Osteoblast (primary cell): ENCODE measurements around the gene TOP1. TPM values are rescaled to one million over a fixed set of nuclear protein-coding genes. Genes with fewer than 3 reads are reported as not detected.

Experiments used
- DNase-seq: peaks from one replicate; pipeline ENCODE4 v3.0.0; 2011; ENCODE audit warnings: low spot score, mixed read lengths; ENCODE audit not compliant: insufficient read length; ENCODE audit errors: missing footprints
- H2AFZ ChIP-seq: 2 replicates; pipeline ENCODE4 v1.6.0; 2011; ENCODE audit warnings: mild to moderate bottlenecking, low read length
- H3K27ac ChIP-seq: 2 replicates; pipeline ENCODE4 v1.5.1; 2011; ENCODE audit warnings: mild to moderate bottlenecking, low read depth, low read length, moderate library complexity
- H3K27me3 ChIP-seq: 2 replicates; pipeline ENCODE4 v1.6.0; 2012; ENCODE audit warnings: mild to moderate bottlenecking, control low read depth, inconsistent platforms, low read length, moderate library complexity; ENCODE audit not compliant: insufficient read depth
- H3K36me3 ChIP-seq: 2 replicates; pipeline ENCODE4 v1.5.1; 2011; ENCODE audit warnings: mild to moderate bottlenecking, low read length, control low read depth, moderate library complexity; ENCODE audit not compliant: insufficient read depth
- H3K4me1 ChIP-seq: 2 replicates; pipeline ENCODE4 v1.5.1; 2011; ENCODE audit warnings: mild to moderate bottlenecking, low read length, control low read depth, moderate library complexity; ENCODE audit not compliant: insufficient read depth
- H3K4me2 ChIP-seq: 2 replicates; pipeline ENCODE4 v1.6.0; 2011; ENCODE audit warnings: mild to moderate bottlenecking, low read length; ENCODE audit not compliant: insufficient read depth
- H3K4me3 ChIP-seq: fragments of 200-600 bp; sonication (generic); 3 replicates; pipeline ENCODE4 v1.5.1; 2012; ENCODE audit warnings: mild to moderate bottlenecking, low read length, inconsistent platforms; ENCODE audit not compliant: insufficient read depth
- H3K79me2 ChIP-seq: 2 replicates; pipeline ENCODE4 v1.6.0; 2012; ENCODE audit warnings: mild to moderate bottlenecking, low read length, control low read depth, inconsistent platforms; ENCODE audit not compliant: insufficient read depth
- H3K9me3 ChIP-seq: 2 replicates; pipeline ENCODE4 v1.5.1; 2011; ENCODE audit warnings: low read depth, low read length, control low read depth
- H4K20me1 ChIP-seq: 2 replicates; pipeline ENCODE4 v1.6.0; 2012; ENCODE audit warnings: mild to moderate bottlenecking, low read length, control low read depth; ENCODE audit not compliant: insufficient read depth
- total RNA-seq: library from RNA; depleted of rRNA; stranded (reverse); fragments of >200 nt; gene quantifications from 2 replicates; pipeline ENCODE4 v1.2.3, GENCODE V29; 2012
- TF ChIP-seq, protein P1 (sequence below): IDR thresholded peaks from 2 replicates; pipeline ENCODE4 v1.5.1; 2011; ENCODE audit warnings: mild to moderate bottlenecking, low read depth, low read length, moderate library complexity; ENCODE audit errors: extremely low read depth

Gene TOP1
- total RNA-seq, 1 donor: 10.5 TPM

DNA sequence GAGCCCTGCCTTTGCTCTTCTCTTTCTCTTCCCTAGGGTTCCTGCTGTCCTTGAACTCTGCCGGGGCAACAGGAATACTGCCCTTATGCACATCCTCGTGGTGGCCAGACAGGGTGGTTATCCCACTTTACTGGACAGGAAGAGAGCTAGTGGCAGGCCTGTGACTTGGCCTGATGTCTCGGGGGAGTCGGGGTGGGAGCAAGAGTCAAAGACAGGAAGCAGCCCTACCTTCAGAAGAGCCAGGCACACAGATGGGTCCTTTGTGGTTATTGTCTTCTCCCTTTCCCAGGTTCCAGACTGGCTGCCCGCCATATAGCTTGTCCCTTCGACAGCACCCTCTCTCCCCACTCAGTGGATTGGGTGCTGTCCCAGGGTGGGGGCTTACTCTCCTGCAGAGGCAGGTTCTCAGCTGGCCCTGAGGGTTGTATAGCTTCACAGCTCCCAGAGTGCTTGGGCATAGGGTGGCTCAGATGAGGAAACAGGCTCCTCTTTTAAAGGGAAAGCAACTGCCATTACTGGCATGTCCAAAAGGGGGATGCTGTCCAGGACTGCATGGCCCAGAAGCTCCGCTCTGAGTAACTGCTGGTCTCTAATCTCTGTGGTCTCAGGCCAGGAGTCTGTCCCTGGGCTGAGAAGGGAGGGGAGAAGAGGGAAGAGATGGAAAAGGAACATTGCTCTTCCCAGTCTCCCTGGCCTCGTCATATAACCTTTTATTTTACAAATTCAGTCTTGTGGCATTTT, 126.0 kb downstream of the TOP1 start:
- H3K79me2 ChIP-seq: peaks cover 100% of the 10 kb centered on the region
- no peak overlapping the region for H3K4me2 ChIP-seq
- no peaks in the 10 kb centered on the region for H3K9me3 ChIP-seq
- H3K27me3 ChIP-seq: no peaks in the 10 kb centered on the region
- no peaks in the 10 kb centered on the region for H3K36me3 ChIP-seq
- peak; percentile 70 for DNase-seq
- no peak overlapping the region for H3K4me3 ChIP-seq
- H3K27ac ChIP-seq: no peak overlapping the region
- no peak overlapping the region for H2AFZ ChIP-seq
- H4K20me1 ChIP-seq: peaks cover 95% of the 10 kb centered on the region
- TF ChIP-seq, protein P1, sequence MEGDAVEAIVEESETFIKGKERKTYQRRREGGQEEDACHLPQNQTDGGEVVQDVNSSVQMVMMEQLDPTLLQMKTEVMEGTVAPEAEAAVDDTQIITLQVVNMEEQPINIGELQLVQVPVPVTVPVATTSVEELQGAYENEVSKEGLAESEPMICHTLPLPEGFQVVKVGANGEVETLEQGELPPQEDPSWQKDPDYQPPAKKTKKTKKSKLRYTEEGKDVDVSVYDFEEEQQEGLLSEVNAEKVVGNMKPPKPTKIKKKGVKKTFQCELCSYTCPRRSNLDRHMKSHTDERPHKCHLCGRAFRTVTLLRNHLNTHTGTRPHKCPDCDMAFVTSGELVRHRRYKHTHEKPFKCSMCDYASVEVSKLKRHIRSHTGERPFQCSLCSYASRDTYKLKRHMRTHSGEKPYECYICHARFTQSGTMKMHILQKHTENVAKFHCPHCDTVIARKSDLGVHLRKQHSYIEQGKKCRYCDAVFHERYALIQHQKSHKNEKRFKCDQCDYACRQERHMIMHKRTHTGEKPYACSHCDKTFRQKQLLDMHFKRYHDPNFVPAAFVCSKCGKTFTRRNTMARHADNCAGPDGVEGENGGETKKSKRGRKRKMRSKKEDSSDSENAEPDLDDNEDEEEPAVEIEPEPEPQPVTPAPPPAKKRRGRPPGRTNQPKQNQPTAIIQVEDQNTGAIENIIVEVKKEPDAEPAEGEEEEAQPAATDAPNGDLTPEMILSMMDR: no peak
- no peaks in the 10 kb centered on the region for H3K4me1 ChIP-seq

DNA sequence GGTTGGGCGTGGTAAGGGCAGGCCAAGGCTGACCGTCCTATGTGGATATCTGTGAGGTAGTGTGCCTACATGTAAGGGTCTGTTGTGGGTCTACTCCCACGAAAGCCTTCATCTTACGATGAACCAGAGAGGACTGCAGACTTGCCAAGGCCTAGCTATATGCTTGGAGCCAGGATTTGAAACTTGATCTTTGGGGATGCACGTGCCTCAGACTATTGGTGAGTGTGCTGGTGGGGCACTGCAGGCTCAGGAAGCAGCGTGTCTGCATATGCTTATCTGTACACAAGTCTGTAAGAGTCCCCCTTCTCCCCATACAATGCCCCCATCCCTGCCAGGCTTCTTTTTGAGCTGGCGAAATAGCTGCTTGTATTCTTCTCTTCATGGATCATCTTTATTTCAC, 126.6 kb downstream of the TOP1 start:
- Histone ChIP-seq H3K4me3 (no peak overlapping the region), H3K4me2 (no peak overlapping the region), H3K4me1 (no peaks in the 10 kb centered on the region), H3K36me3 (peaks cover 4% of the 10 kb centered on the region), H3K79me2 (peaks cover 100% of the 10 kb centered on the region), H3K27me3 (no peaks in the 10 kb centered on the region), H3K9me3 (no peaks in the 10 kb centered on the region), H3K27ac (no peak overlapping the region), H4K20me1 (peaks cover 93% of the 10 kb centered on the region), H2AFZ (no peak overlapping the region)
- TF ChIP-seq, protein P1: no peak
- DNase-seq: no peak

DNA sequence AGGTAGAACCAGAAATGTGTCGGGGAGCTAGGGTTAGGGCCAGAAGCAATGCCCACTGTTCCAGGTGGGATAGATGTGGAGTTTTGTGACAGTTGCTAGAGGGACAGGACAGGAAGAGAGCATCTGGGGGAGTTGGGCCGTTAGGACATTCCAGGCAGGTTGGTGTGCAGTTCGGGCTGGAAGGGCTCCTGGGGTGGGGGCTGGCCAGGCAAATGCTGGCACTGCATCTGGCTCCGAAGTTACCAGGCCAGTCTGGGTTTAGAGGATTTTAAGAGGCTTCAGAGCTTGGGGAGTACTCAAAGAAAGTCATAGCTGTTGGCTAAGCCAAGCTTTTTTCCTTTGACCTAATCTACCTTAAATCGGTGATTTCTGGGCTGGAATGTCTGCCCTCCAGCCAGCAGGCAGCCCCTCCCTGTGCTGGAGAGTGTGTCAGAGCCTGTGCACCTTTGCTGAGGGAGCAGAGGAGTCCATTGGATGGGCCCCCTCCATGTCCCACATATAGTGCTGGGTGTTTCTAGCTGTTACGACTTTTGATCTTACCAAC, 129.5 kb downstream of the TOP1 start:
- no peak overlapping the region for H3K4me3 ChIP-seq
- peaks cover 77% of the 10 kb centered on the region for H3K79me2 ChIP-seq
- H3K9me3 ChIP-seq: no peaks in the 10 kb centered on the region
- H2AFZ ChIP-seq: no peak overlapping the region
- TF ChIP-seq, protein P1: no peak
- no peak overlapping the region for H3K4me2 ChIP-seq
- H3K36me3 ChIP-seq: peaks cover 12% of the 10 kb centered on the region
- no peaks in the 10 kb centered on the region for H3K27me3 ChIP-seq
- H3K4me1 ChIP-seq: no peaks in the 10 kb centered on the region
- no peak overlapping the region for H3K27ac ChIP-seq
- peaks cover 64% of the 10 kb centered on the region for H4K20me1 ChIP-seq
- no peak for DNase-seq

DNA sequence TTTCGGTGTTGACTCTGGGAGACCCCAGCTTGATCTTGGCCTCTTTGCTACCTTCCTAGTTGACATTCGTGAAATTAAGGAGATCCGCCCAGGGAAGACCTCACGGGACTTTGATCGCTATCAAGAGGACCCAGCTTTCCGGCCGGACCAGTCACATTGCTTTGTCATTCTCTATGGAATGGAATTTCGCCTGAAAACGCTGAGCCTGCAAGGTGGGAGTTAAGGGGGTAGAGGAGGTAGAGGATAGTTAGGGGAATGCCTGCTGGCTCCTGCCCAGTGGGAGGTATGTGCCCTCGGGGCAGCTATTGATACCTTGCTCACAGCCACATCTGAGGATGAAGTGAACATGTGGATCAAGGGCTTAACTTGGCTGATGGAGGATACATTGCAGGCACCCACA, 130.9 kb downstream of the TOP1 start:
- Histone ChIP-seq H3K4me3 (no peak overlapping the region), H3K27me3 (no peaks in the 10 kb centered on the region), H3K4me1 (no peaks in the 10 kb centered on the region), H3K27ac (no peak overlapping the region), H3K79me2 (peaks cover 63% of the 10 kb centered on the region), H2AFZ (no peak overlapping the region), H3K4me2 (no peak overlapping the region), H3K36me3 (peaks cover 26% of the 10 kb centered on the region), H3K9me3 (no peaks in the 10 kb centered on the region), H4K20me1 (peaks cover 54% of the 10 kb centered on the region)
- peak; percentile 62 for DNase-seq
- TF ChIP-seq, protein P1: no peak
